HepG2 (cell line): Measurements from ENCODE around the gene SLC16A6. TPM values are rescaled to one million over a fixed set of nuclear protein-coding genes. Genes with fewer than 3 reads are reported as not detected.
A peak's percentile ranks its signal among the peaks of the same experiment; 100 is the strongest.

Experiments used
- CBX1 ChIP-seq: IDR thresholded peaks from one replicate; pipeline ENCODE4 v1.6.1; 2016; ENCODE audit warnings: antibody characterized with exemption, low read depth
- FOSL1 ChIP-seq: sonication (generic); formaldehyde crosslinking; IDR thresholded peaks from 2 replicates; pipeline ENCODE4 v1.9.0; 2021; ENCODE audit warnings: missing genetic modification reagents, borderline replicate concordance
- FOXP1 ChIP-seq, 2 experiments: fragments of 450-650 bp in 1 of 2; IDR thresholded peaks; 2 replicates each; pipeline ENCODE4 v1.6.1; 2017 to 2018; ENCODE audit warnings: antibody characterized with exemption in 1 of 2
- HMGXB3 ChIP-seq: sonication (generic); formaldehyde crosslinking; IDR thresholded peaks from 2 replicates; pipeline ENCODE4 v1.4.0; 2020; ENCODE audit warnings: missing genetic modification reagents, borderline replicate concordance
- KAT2B ChIP-seq: fragments of 150-350 bp; IDR thresholded peaks from 2 replicates; pipeline ENCODE4 v1.6.1; 2014; ENCODE audit warnings: low read depth, low read length, borderline replicate concordance
- KDM5B ChIP-seq: sonication (generic); formaldehyde crosslinking; IDR thresholded peaks from 2 replicates; pipeline ENCODE4 v1.4.0; 2020; ENCODE audit warnings: missing genetic modification reagents, mild to moderate bottlenecking, borderline replicate concordance
- KLF12 ChIP-seq: sonication (generic); formaldehyde crosslinking; IDR thresholded peaks from 2 replicates; pipeline ENCODE4 v1.4.0; 2020; ENCODE audit warnings: missing genetic modification reagents, borderline replicate concordance
- MLLT10 ChIP-seq: sonication (generic); formaldehyde crosslinking; IDR thresholded peaks from 2 replicates; pipeline ENCODE4 v1.4.0; 2020; ENCODE audit warnings: missing genetic modification reagents
- PTBP1 ChIP-seq: fragments of 200-400 bp; formaldehyde crosslinking; IDR thresholded peaks from 2 replicates; pipeline ENCODE4 v1.6.1; 2018; ENCODE audit warnings: low read length, low read depth; ENCODE audit not compliant: poor library complexity, severe bottlenecking
- RELA ChIP-seq: sonication (generic); formaldehyde crosslinking; IDR thresholded peaks from 2 replicates; pipeline ENCODE4 v1.4.0; 2020; ENCODE audit warnings: missing genetic modification reagents
- SP5 ChIP-seq: IDR thresholded peaks from 2 replicates; pipeline ENCODE4 v1.6.1; 2016; ENCODE audit warnings: low read depth, borderline replicate concordance
- ZNF251 ChIP-seq: sonication (generic); formaldehyde crosslinking; IDR thresholded peaks from 2 replicates; pipeline ENCODE4 v1.9.0; 2021; ENCODE audit warnings: mild to moderate bottlenecking, missing genetic modification reagents
- ZNF746 ChIP-seq: sonication (generic); formaldehyde crosslinking; IDR thresholded peaks from 2 replicates; pipeline ENCODE4 v1.8.0; 2022; ENCODE audit warnings: mild to moderate bottlenecking, missing genetic modification reagents
- ZNF776 ChIP-seq: sonication (generic); formaldehyde crosslinking; IDR thresholded peaks from 2 replicates; pipeline ENCODE4 v1.4.0; 2020; ENCODE audit warnings: mild to moderate bottlenecking, missing genetic modification reagents
- ZNF879 ChIP-seq: sonication (generic); formaldehyde crosslinking; IDR thresholded peaks from 2 replicates; pipeline ENCODE4 v1.8.1; 2023; ENCODE audit warnings: missing genetic modification reagents
- ZNF891 ChIP-seq: sonication (generic); formaldehyde crosslinking; IDR thresholded peaks from 2 replicates; pipeline ENCODE4 v1.5.0; 2020; ENCODE audit warnings: mild to moderate bottlenecking, missing genetic modification reagents
- polyA plus RNA-seq, 8 experiments: library from polyadenylated mRNA; depleted of rRNA in 3 of 8; stranded (reverse) in 7 of 8; unstranded in 1 of 8; fragments of >200 nt; fragmentation: Illumina TruSeq in 4 of 8; extraction: Trizol in 4 of 8; gene quantifications; 2 replicates each; pipeline versions ENCODE4 v1.2.1 to v1.2.3, GENCODE V29; 2011 to 2016; ENCODE audit warnings: low read depth in 4 of 8, missing spikeins in 1 of 8, mixed read lengths in 1 of 8; ENCODE audit not compliant: insufficient read depth in 1 of 8
- total RNA-seq, 5 experiments: library from RNA; depleted of rRNA; stranded (reverse); fragments of >200 nt; fragmentation: Illumina TruSeq; extraction: Trizol; gene quantifications; 2 replicates each; pipeline ENCODE4 v1.2.3, GENCODE V29; 2016; ENCODE audit warnings: low read depth in 1 of 5
- TF ChIP-seq, protein P1 (sequence below): sonication (generic); formaldehyde crosslinking; IDR thresholded peaks from 2 replicates; pipeline ENCODE4 v1.4.0; 2020; ENCODE audit warnings: missing genetic modification reagents, mild to moderate bottlenecking, borderline replicate concordance
- TF ChIP-seq, protein P2 (sequence below): IDR thresholded peaks from 2 replicates; pipeline ENCODE4 v1.6.1; 2016; ENCODE audit warnings: missing compliant biosample characterization, missing genetic modification reagents, borderline replicate concordance

Gene SLC16A6
- total and polyA plus RNA-seq, 2 of the 13 experiments (the other 11 are each of a cell fraction or from before 2014, with no cell fraction given): 1.1 to 44.7 TPM

GRCh38 chr17:68247445-68248198 is 43.3 kb downstream of the SLC16A6 start, which contains the start of gene AMZ2 (continued):
- TF ChIP-seq, protein P1, sequence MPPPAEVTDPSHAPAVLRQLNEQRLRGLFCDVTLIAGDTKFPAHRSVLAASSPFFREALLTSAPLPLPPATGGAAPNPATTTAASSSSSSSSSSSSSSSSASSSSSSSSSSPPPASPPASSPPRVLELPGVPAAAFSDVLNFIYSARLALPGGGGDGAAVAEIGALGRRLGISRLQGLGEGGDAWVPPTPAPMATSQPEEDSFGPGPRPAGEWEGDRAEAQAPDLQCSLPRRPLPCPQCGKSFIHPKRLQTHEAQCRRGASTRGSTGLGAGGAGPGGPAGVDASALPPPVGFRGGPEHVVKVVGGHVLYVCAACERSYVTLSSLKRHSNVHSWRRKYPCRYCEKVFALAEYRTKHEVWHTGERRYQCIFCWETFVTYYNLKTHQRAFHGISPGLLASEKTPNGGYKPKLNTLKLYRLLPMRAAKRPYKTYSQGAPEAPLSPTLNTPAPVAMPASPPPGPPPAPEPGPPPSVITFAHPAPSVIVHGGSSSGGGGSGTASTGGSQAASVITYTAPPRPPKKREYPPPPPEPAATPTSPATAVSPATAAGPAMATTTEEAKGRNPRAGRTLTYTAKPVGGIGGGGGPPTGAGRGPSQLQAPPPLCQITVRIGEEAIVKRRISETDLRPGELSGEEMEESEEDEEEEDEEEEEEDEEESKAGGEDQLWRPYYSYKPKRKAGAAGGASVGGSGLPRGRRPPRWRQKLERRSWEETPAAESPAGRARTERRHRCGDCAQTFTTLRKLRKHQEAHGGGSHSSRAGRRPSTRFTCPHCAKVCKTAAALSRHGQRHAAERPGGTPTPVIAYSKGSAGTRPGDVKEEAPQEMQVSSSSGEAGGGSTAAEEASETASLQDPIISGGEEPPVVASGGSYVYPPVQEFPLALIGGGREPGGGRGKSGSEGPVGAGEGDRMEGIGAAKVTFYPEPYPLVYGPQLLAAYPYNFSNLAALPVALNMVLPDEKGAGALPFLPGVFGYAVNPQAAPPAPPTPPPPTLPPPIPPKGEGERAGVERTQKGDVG (CRISPR knock-in tag): peak; percentile 83
- TF ChIP-seq SP5: peak; percentile 97
- no peak for TF ChIP-seq ZNF251 (CRISPR knock-in tag)
- peak; percentile 67 for TF ChIP-seq PTBP1
- TF ChIP-seq KDM5B (CRISPR knock-in tag): peak; percentile 85; the same call in 1 of the 2 replicates
- peak; percentile 98 for TF ChIP-seq ZNF879 (CRISPR knock-in tag)
- TF ChIP-seq RELA (CRISPR knock-in tag): 0 out of 2 replicates have a peak, but pooled peaks have one; percentile 22
- TF ChIP-seq ZNF776 (CRISPR knock-in tag): no peak; the same call in none of the 2 replicates
- TF ChIP-seq MLLT10 (CRISPR knock-in tag): no peak
- TF ChIP-seq FOSL1: no peak
- TF ChIP-seq FOXP1 (IDR thresholded peaks at IDR 0.05): no peak
- no peak for TF ChIP-seq FOXP1 (CRISPR knock-in tag; IDR thresholded peaks at IDR 0.05)
- peak; percentile 100 for TF ChIP-seq KLF12 (CRISPR knock-in tag)
- no peak for TF ChIP-seq KAT2B
- TF ChIP-seq, protein P2, sequence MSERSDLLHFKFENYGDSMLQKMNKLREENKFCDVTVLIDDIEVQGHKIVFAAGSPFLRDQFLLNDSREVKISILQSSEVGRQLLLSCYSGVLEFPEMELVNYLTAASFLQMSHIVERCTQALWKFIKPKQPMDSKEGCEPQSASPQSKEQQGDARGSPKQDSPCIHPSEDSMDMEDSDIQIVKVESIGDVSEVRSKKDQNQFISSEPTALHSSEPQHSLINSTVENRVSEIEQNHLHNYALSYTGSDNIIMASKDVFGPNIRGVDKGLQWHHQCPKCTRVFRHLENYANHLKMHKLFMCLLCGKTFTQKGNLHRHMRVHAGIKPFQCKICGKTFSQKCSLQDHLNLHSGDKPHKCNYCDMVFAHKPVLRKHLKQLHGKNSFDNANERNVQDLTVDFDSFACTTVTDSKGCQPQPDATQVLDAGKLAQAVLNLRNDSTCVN (CRISPR knock-in tag): peak; percentile 6; the same call in 1 of the 2 replicates
- TF ChIP-seq ZNF746 (CRISPR knock-in tag): peak; percentile 22; the same call in 1 of the 2 replicates
- TF ChIP-seq HMGXB3 (CRISPR knock-in tag): peak; percentile 94
- TF ChIP-seq CBX1: no peak
- peak; percentile 81 for TF ChIP-seq ZNF891 (CRISPR knock-in tag)
